HCT116 (cell line): ENCODE measurements around the gene SLC25A47.

Experiments used
- CTCF ChIP-seq, 3 experiments: fragments of 200-600 bp in 1 of 3; sonication (generic) in 1 of 3; IDR thresholded peaks in 2 of 3; conservative IDR thresholded peaks in 1 of 3; 2 replicates each; pipeline ENCODE4 v1.5.1; 2012 to 2017; ENCODE audit warnings: low read depth in 2 of 3, low read length in 2 of 3, antibody characterized with exemption in 1 of 3, borderline replicate concordance in 1 of 3, control low read depth in 1 of 3, mild to moderate bottlenecking in 1 of 3, mixed read lengths in 1 of 3, mixed run types in 1 of 3, moderate library complexity in 1 of 3; ENCODE audit not compliant: insufficient read depth in 1 of 3
- EZH2 ChIP-seq: fragments of 200-600 bp; sonication (generic); IDR thresholded peaks from 2 replicates; pipeline ENCODE4 v1.6.1; 2017; ENCODE audit warnings: antibody characterized with exemption, mixed run types
- FOSL1 ChIP-seq: IDR thresholded peaks from 2 replicates; pipeline ENCODE4 v1.6.1; 2012; ENCODE audit warnings: low read depth
- POLR2A ChIP-seq: IDR thresholded peaks from 2 replicates; pipeline ENCODE4 v1.7.0; 2011; ENCODE audit warnings: borderline replicate concordance; ENCODE audit not compliant: insufficient read depth, insufficient read length; ENCODE audit errors: extremely low read depth
- REST ChIP-seq: IDR thresholded peaks from 2 replicates; pipeline ENCODE4 v1.6.1; 2012; ENCODE audit warnings: low read depth
- TF ChIP-seq, protein P1 (sequence below): IDR thresholded peaks from 2 replicates; pipeline ENCODE4 v1.6.1; 2011; ENCODE audit warnings: mild to moderate bottlenecking, low read length, moderate library complexity; ENCODE audit not compliant: insufficient replicate concordance; ENCODE audit errors: extremely low read depth
- TF ChIP-seq, protein P2 (sequence below): IDR thresholded peaks from 2 replicates; pipeline ENCODE4 v1.6.1; 2012

- TF ChIP-seq POLR2A, result no peak
- TF ChIP-seq CTCF (IDR thresholded peaks at IDR 0.05 in 2 of 3, conservative IDR thresholded peaks at IDR 0.05 in 1 of 3; ENCODE audit: borderline replicate concordance in 1 of 3, insufficient read depth in 1 of 3, low read depth in 2 of 3, low read length in 2 of 3), result no peak
- TF ChIP-seq, protein P1, sequence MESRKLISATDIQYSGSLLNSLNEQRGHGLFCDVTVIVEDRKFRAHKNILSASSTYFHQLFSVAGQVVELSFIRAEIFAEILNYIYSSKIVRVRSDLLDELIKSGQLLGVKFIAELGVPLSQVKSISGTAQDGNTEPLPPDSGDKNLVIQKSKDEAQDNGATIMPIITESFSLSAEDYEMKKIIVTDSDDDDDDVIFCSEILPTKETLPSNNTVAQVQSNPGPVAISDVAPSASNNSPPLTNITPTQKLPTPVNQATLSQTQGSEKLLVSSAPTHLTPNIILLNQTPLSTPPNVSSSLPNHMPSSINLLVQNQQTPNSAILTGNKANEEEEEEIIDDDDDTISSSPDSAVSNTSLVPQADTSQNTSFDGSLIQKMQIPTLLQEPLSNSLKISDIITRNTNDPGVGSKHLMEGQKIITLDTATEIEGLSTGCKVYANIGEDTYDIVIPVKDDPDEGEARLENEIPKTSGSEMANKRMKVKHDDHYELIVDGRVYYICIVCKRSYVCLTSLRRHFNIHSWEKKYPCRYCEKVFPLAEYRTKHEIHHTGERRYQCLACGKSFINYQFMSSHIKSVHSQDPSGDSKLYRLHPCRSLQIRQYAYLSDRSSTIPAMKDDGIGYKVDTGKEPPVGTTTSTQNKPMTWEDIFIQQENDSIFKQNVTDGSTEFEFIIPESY, result no peak
- TF ChIP-seq, protein P2, sequence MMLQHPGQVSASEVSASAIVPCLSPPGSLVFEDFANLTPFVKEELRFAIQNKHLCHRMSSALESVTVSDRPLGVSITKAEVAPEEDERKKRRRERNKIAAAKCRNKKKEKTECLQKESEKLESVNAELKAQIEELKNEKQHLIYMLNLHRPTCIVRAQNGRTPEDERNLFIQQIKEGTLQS, result no peak
- TF ChIP-seq FOSL1, result no peak
- TF ChIP-seq REST, result no peak
- TF ChIP-seq EZH2, result no peak
These were observed 41.7 kb upstream of the SLC25A47 start for GRCh38 chr14:100281286-100282082.
